Esophagus muscularis mucosa (tissue), 4 donors: ENCODE measurements around the gene SLC39A3. TPM values are rescaled to one million over a fixed set of nuclear protein-coding genes. Genes with fewer than 3 reads are reported as not detected.

Experiments used
- DNase-seq: peaks from one replicate; pipeline ENCODE4 v3.0.0-alpha.2; 2017; ENCODE audit errors: extremely low spot score
- H3K27ac ChIP-seq, 4 donors: fragments of 200-600 bp; sonication (generic); replicated peaks in 1 of 4; 1 replicate in 3 of 4; 2 replicates in 1 of 4; pipeline ENCODE4 v1.5.1; 2016 to 2019; ENCODE audit warnings: mild to moderate bottlenecking in 1 of 4
- H3K27me3 ChIP-seq, 4 donors: fragments of 200-600 bp; sonication (generic); one replicate each; pipeline versions ENCODE4 v1.5.1 to v1.6.0; 2016 to 2019
- H3K36me3 ChIP-seq, 4 donors: fragments of 200-600 bp; sonication (generic); one replicate each; pipeline ENCODE4 v1.5.1; 2016 to 2019
- H3K4me1 ChIP-seq, 4 donors: fragments of 200-600 bp; sonication (generic); one replicate each; pipeline ENCODE4 v1.5.1; 2016 to 2019
- H3K4me3 ChIP-seq, 4 donors: fragments of 200-600 bp; sonication (generic); 1 replicate in 2 of 4; 2 replicates in 2 of 4; pipeline ENCODE4 v1.5.1; 2016 to 2019; ENCODE audit warnings: mild to moderate bottlenecking in 4 of 4, moderate library complexity in 1 of 4
- H3K9me3 ChIP-seq, 4 donors: fragments of 200-600 bp; sonication (generic); 1 replicate in 3 of 4; 2 replicates in 1 of 4; pipeline ENCODE4 v1.5.1; 2016 to 2019
- CTCF ChIP-seq, 3 experiments: fragments of 200-600 bp in 2 of 3; fragments of 450-650 bp in 1 of 3; sonication (generic) in 2 of 3; IDR thresholded peaks; one replicate each; pipeline ENCODE4 v1.5.1; 2017 to 2019; ENCODE audit warnings: antibody characterized with exemption in 3 of 3, mild to moderate bottlenecking in 2 of 3, moderate library complexity in 1 of 3
- EP300 ChIP-seq: sonication (generic); formaldehyde crosslinking; IDR thresholded peaks from one replicate; pipeline ENCODE4 v1.6.1; 2017; ENCODE audit warnings: antibody characterized with exemption
- POLR2A ChIP-seq: fragments of 450-650 bp; IDR thresholded peaks from one replicate; pipeline ENCODE4 v1.6.1; 2017; ENCODE audit warnings: antibody characterized with exemption, moderate library complexity, mild to moderate bottlenecking, low read depth
- POLR2AphosphoS5 ChIP-seq, 2 donors: sonication (generic); formaldehyde crosslinking; IDR thresholded peaks; one replicate each; pipeline ENCODE4 v1.6.1; 2017; ENCODE audit warnings: antibody characterized with exemption in 2 of 2
- WGBS: methylation state at CpG from one replicate; pipeline ENCODE4 v1.1.5; 2018; 5-methylcytosine and 5-hydroxymethylcytosine counted together
- intact Hi-C: fragments of 100-400 bp; cut with DNase I; formaldehyde crosslinking; loops from one replicate; pipeline ENCODE4 v1.15.1; 2023
- total RNA-seq, 4 donors: library from RNA; depleted of rRNA; stranded (reverse); fragments of >200 nt; gene quantifications; one replicate each; pipeline versions ENCODE4 v1.1.0 to v1.2.1, GENCODE V29; 2016

Gene SLC39A3
- total RNA-seq, 4 donors from 2014 or later: 31.6 to 36.9 (median 33.8) TPM

GRCh38 chr19:2759965-2760364 lies 20.1 kb upstream of the SLC39A3 start:
- intact Hi-C loops: no loop called here
- TF ChIP-seq CTCF (IDR thresholded peaks at IDR 0.05) (no peak), EP300 (no peak), POLR2A (no peak), POLR2AphosphoS5 (IDR thresholded peaks at IDR 0.05) (no peak)
- Histone ChIP-seq H3K9me3 (no peaks in the 10 kb centered on the region), H3K27me3 (no peaks in the 10 kb centered on the region), H3K27ac (no peak overlapping the region), H3K4me3 (no peak overlapping the region), H3K4me1 (no peaks in the 10 kb centered on the region), H3K36me3 (peaks cover 60 to 100% (median 96%) of the 10 kb centered on the region in 4 donors)
- 99% methylated on average over 7 of the region's 7 CpGs for WGBS
- DNase-seq: no peak

GRCh38 chr19:2759362-2759761 lies 19.5 kb upstream of the SLC39A3 start:
- no peaks in the 10 kb centered on the region for H3K9me3 ChIP-seq
- no peaks in the 10 kb centered on the region for H3K27me3 ChIP-seq
- DNase-seq: no peak
- peaks cover 63 to 100% (median 96%) of the 10 kb centered on the region in 4 donors for H3K36me3 ChIP-seq
- WGBS: 96% methylated on average over 17 of the region's 17 CpGs
- H3K4me1 ChIP-seq: no peaks in the 10 kb centered on the region
- H3K27ac ChIP-seq: no peak overlapping the region
- TF ChIP-seq POLR2A: no peak
- no peak for TF ChIP-seq CTCF (IDR thresholded peaks at IDR 0.05)
- TF ChIP-seq EP300: no peak
- TF ChIP-seq POLR2AphosphoS5 (IDR thresholded peaks at IDR 0.05): no peak
- no peak overlapping the region for H3K4me3 ChIP-seq
- intact Hi-C loops: no loop called here

- no peak for DNase-seq
- Histone ChIP-seq H3K27ac (no peak overlapping the region), H3K27me3 (no peaks in the 10 kb centered on the region), H3K4me1 (no peaks in the 10 kb centered on the region), H3K4me3 (no peak overlapping the region), H3K36me3 (peaks cover 69 to 100% (median 96%) of the 10 kb centered on the region in 4 donors), H3K9me3 (no peaks in the 10 kb centered on the region)
- intact Hi-C loops: no loop called here
- TF ChIP-seq CTCF (IDR thresholded peaks at IDR 0.05): no peak
- WGBS: 95% methylated on average over 17 of the region's 17 CpGs
Measured at GRCh38 chr19:2758601-2759313, 18.9 kb upstream of the SLC39A3 start.

GRCh38 chr19:2756921-2757881 lies 17.4 kb upstream of the SLC39A3 start:
- no peak for TF ChIP-seq POLR2A
- TF ChIP-seq CTCF (IDR thresholded peaks at IDR 0.05): no peak
- TF ChIP-seq EP300: no peak
- no peak for TF ChIP-seq POLR2AphosphoS5 (IDR thresholded peaks at IDR 0.05)
- Histone ChIP-seq H3K4me1 (no peaks in the 10 kb centered on the region), H3K9me3 (no peaks in the 10 kb centered on the region), H3K27me3 (no peaks in the 10 kb centered on the region), H3K36me3 (peaks cover 54 to 95% (median 84%) of the 10 kb centered on the region in 4 donors), H3K4me3 (no peak overlapping the region), H3K27ac (no peak overlapping the region)
- DNase-seq: no peak
- WGBS: 90% methylated on average over 35 of the region's 48 CpGs
- intact Hi-C loops: no loop called here
